MM.1S (cell line): ENCODE measurements around the gene DHX38.

ENCODE experiments used
- EZH2 ChIP-seq: fragments of 300-600 bp; sonication (generic); optimal IDR thresholded peaks from 2 replicates; pipeline ENCODE3; 2017; ENCODE audit warnings: low read depth, mild to moderate bottlenecking, antibody characterized with exemption, low read length, mixed read lengths
- EZH2phosphoT487 ChIP-seq: fragments of 300-600 bp; sonication (generic); IDR thresholded peaks from 2 replicates; pipeline ENCODE4 v1.6.1; 2018; ENCODE audit warnings: antibody characterized with exemption, low read length
- TF ChIP-seq, protein P1 (sequence below): fragments of 300-600 bp; sonication (generic); IDR thresholded peaks from 2 replicates; pipeline ENCODE4 v1.5.1; 2016; ENCODE audit warnings: antibody characterized with exemption, low read length, mixed read lengths

DNA sequence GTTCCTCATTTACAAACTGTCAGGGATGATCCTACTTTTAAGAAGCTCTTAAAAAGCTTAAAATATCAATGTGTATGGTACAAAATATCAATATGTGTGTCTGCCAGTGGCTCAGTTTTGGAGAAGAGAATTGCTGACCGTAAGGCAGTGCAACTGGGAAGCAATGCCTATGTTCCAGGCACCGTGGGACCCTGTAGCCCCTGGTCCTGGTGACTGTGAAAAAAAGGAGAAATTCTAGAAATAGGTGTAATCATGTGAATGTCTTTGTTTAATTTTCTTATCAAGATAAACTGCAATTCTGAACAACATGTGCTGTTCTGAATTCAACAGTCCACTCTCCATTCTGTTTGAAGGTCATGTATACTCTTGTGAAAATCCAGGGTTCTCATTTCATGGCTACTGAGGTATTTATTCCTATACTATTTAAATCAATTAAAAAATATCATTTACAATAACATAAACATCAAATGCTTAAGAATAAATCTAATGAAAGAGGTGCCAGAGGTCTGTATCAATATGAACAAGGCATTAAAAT, 48.8 kb upstream of the DHX38 start:
- TF ChIP-seq EZH2, result no peak
- TF ChIP-seq, protein P1, sequence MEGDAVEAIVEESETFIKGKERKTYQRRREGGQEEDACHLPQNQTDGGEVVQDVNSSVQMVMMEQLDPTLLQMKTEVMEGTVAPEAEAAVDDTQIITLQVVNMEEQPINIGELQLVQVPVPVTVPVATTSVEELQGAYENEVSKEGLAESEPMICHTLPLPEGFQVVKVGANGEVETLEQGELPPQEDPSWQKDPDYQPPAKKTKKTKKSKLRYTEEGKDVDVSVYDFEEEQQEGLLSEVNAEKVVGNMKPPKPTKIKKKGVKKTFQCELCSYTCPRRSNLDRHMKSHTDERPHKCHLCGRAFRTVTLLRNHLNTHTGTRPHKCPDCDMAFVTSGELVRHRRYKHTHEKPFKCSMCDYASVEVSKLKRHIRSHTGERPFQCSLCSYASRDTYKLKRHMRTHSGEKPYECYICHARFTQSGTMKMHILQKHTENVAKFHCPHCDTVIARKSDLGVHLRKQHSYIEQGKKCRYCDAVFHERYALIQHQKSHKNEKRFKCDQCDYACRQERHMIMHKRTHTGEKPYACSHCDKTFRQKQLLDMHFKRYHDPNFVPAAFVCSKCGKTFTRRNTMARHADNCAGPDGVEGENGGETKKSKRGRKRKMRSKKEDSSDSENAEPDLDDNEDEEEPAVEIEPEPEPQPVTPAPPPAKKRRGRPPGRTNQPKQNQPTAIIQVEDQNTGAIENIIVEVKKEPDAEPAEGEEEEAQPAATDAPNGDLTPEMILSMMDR, result no peak
- TF ChIP-seq EZH2phosphoT487, result no peak
